DOHH2 (cell line): ENCODE results near the gene VAC14.

Experiments used
- H3F3A ChIP-seq: fragments of 200-600 bp; sonication (generic), shearing (Covaris generic); 2 replicates; pipeline ENCODE4 v1.6.0; 2016; ENCODE audit warnings: antibody characterized with exemption, mild to moderate bottlenecking; ENCODE audit not compliant: control insufficient read depth, insufficient read depth
- H3K27ac ChIP-seq: fragments of 200-600 bp; sonication (generic); 2 replicates; pipeline ENCODE4 v1.5.1; 2014; ENCODE audit warnings: low read depth, mild to moderate bottlenecking, low read length, moderate library complexity
- H3K27me3 ChIP-seq: fragments of 200-600 bp; sonication (generic); 2 replicates; pipeline ENCODE4 v1.6.1; 2014; ENCODE audit warnings: mild to moderate bottlenecking, low read length, mixed read lengths; ENCODE audit not compliant: control insufficient read depth
- H3K36me3 ChIP-seq: fragments of 200-600 bp; sonication (generic); 2 replicates; pipeline ENCODE4 v1.6.1; 2014; ENCODE audit warnings: mild to moderate bottlenecking, low read length, moderate library complexity, mixed read lengths; ENCODE audit not compliant: control insufficient read depth
- H3K4me1 ChIP-seq: fragments of 200-600 bp; sonication (generic); 2 replicates; pipeline ENCODE4 v1.6.1; 2014; ENCODE audit warnings: mild to moderate bottlenecking, low read length, mixed read lengths; ENCODE audit not compliant: control insufficient read depth
- H3K4me2 ChIP-seq: fragments of 200-600 bp; sonication (generic); 2 replicates; pipeline ENCODE4 v1.6.0; 2014; ENCODE audit warnings: mild to moderate bottlenecking, low read length, moderate library complexity
- H3K4me3 ChIP-seq: fragments of 200-600 bp; sonication (generic); 2 replicates; pipeline ENCODE4 v1.5.1; 2014; ENCODE audit warnings: mild to moderate bottlenecking, low read length, mixed read lengths
- H3K79me2 ChIP-seq: fragments of 200-600 bp; sonication (generic); 2 replicates; pipeline ENCODE4 v1.6.1; 2014; ENCODE audit warnings: mild to moderate bottlenecking, low read length, mixed read lengths; ENCODE audit not compliant: control insufficient read depth
- H3K9me2 ChIP-seq: fragments of 200-600 bp; sonication (generic); replicated peaks from 2 replicates; pipeline ENCODE4 v1.6.1; 2014; ENCODE audit warnings: mild to moderate bottlenecking, low read length, mixed read lengths; ENCODE audit not compliant: control insufficient read depth
- H3K9me3 ChIP-seq: fragments of 200-600 bp; sonication (generic); 2 replicates; pipeline ENCODE4 v1.6.1; 2014; ENCODE audit warnings: antibody characterized with exemption, low read length, mixed read lengths; ENCODE audit not compliant: control insufficient read depth, insufficient read depth
- H4K20me1 ChIP-seq: fragments of 200-600 bp; sonication (generic); 2 replicates; pipeline ENCODE4 v1.6.0; 2014; ENCODE audit warnings: low read depth, mild to moderate bottlenecking, antibody characterized with exemption, low read length, moderate library complexity; ENCODE audit not compliant: control insufficient read depth, insufficient read depth
- CTCF ChIP-seq: fragments of 200-600 bp; sonication (generic); IDR thresholded peaks from one replicate; pipeline ENCODE4 v1.5.1; 2014; ENCODE audit warnings: antibody characterized with exemption, mild to moderate bottlenecking, low read depth, low read length; ENCODE audit not compliant: poor library complexity, severe bottlenecking
- EZH2phosphoT487 ChIP-seq: fragments of 200-600 bp; sonication (generic); IDR thresholded peaks from 2 replicates; pipeline ENCODE4 v1.6.1; 2017; ENCODE audit warnings: borderline replicate concordance, mild to moderate bottlenecking, antibody characterized with exemption, low read length, moderate library complexity, mixed read lengths

VAC14 gene

DNA sequence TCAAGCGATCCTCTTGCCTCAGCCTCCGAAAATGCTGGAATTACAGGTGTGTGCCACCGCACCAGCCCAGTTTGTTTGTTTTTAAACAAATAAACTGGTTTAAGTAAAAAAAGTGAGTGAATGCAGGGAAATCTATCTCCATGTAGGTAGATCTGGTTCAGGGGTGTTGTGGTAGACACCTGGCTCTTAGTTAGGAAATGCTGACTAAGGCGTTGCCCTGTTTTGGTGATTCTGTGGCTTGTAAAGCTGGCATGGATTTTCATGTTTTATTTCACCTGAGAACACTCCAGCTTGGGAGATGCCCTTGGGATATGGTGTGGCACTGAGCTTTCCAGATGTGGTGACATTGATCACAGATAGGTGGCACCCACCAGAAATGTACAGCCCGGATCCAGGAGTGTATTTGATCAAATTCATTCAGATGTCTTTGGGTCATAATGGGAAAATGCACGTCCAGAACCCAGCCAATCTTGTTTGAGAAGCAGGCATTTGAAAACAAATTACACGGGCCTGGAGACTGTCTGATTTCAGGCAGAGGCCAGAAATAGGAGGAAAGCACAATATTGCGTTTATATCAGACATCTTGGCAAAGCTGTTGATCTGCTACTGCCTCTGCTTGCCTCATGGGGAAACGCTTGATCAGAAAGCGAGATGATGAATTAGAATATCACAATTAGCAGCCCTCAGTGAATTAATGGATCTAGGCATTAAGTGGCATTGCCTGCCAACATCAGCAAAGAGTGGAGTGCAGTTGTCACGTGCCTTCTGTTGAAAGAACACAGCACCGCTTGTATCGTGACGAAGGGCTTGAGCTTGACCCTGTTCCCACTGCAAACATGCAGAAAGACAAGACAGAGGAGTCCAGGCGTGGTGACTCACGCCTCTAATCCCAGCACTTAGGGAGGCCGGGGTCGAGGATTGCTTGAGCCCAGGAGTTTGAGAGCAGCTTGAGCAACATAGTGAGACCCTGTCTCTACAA lies 161.9 kb downstream of the VAC14 start:
- no peak overlapping the region for H3K27ac ChIP-seq
- no peak overlapping the region for H3K4me3 ChIP-seq

More for the DNA sequence above, 161.9 kb downstream of the VAC14 start:
- Histone ChIP-seq H3K27me3 (0 out of 2 replicates have a peak, but pooled peaks cover 3% of the 10 kb centered on the region), H3K4me2 (no peak overlapping the region), H3F3A (peaks cover under 1% of the 10 kb centered on the region), H3K36me3 (no peaks in the 10 kb centered on the region), H3K9me3 (no peaks in the 10 kb centered on the region), H3K79me2 (no peaks in the 10 kb centered on the region), H3K4me1 (no peaks in the 10 kb centered on the region), H3K9me2 (no peaks in the 10 kb centered on the region), H4K20me1 (no peaks in the 10 kb centered on the region)
- no peak for TF ChIP-seq CTCF
- no peak for TF ChIP-seq EZH2phosphoT487
